ENCODE results near the gene TMEM205. TPM values are rescaled to one million over a fixed set of nuclear protein-coding genes. Genes with fewer than 3 reads are reported as not detected.

Gene TMEM205
- total RNA-seq, 1 donor: 34.3 TPM

GRCh38 chr19:11304936-11305335 is 41.1 kb downstream of the TMEM205 start:
- no peaks in the 10 kb centered on the region for H3K9me3 ChIP-seq (ENCODE audit: low read depth, low read length)
- H3K4me1 ChIP-seq (ENCODE audit: insufficient read depth, low read length): no peaks in the 10 kb centered on the region
- H3K27me3 ChIP-seq (ENCODE audit: insufficient read depth, low read length): no peaks in the 10 kb centered on the region
- H3K4me3 ChIP-seq (ENCODE audit: low read length): no peak overlapping the region

GRCh38 chr19:11300811-11301120 is 45.3 kb downstream of the TMEM205 start:
- no peak overlapping the region for H3K4me3 ChIP-seq (ENCODE audit: low read length)
- peaks cover 16% of the 10 kb centered on the region for H3K4me1 ChIP-seq (ENCODE audit: insufficient read depth, low read length)
- no peaks in the 10 kb centered on the region for H3K9me3 ChIP-seq (ENCODE audit: low read depth, low read length)
- H3K27me3 ChIP-seq (ENCODE audit: insufficient read depth, low read length): no peaks in the 10 kb centered on the region

- H3K9me3 ChIP-seq (ENCODE audit: low read depth, low read length): no peaks in the 10 kb centered on the region
- no peaks in the 10 kb centered on the region for H3K27me3 ChIP-seq (ENCODE audit: insufficient read depth, low read length)
- H3K4me1 ChIP-seq (ENCODE audit: insufficient read depth, low read length): peaks cover 21% of the 10 kb centered on the region
- H3K4me3 ChIP-seq (ENCODE audit: low read length): no peak overlapping the region
These were observed 45.9 kb downstream of the TMEM205 start for GRCh38 chr19:11299946-11300810.

GRCh38 chr19:11296264-11296663 is 49.8 kb downstream of the TMEM205 start:
- H3K9me3 ChIP-seq (ENCODE audit: low read depth, low read length): no peaks in the 10 kb centered on the region
- H3K27me3 ChIP-seq (ENCODE audit: insufficient read depth, low read length): no peaks in the 10 kb centered on the region
- H3K4me3 ChIP-seq (ENCODE audit: low read length): no peak overlapping the region
- H3K4me1 ChIP-seq (ENCODE audit: insufficient read depth, low read length): peaks cover 53% of the 10 kb centered on the region

- Histone ChIP-seq H3K4me1 (ENCODE audit: insufficient read depth, low read length) (peaks cover 53% of the 10 kb centered on the region), H3K4me3 (ENCODE audit: low read length) (no peak within 1 kb of the TSS), H3K27me3 (ENCODE audit: insufficient read depth, low read length) (no peaks in the 10 kb centered on the region), H3K9me3 (ENCODE audit: low read depth, low read length) (no peaks in the 10 kb centered on the region)
These were observed 50.3 kb downstream of the TMEM205 start, which contains the start of gene TSPAN16 for GRCh38 chr19:11295665-11296245. Gene TSPAN16, plus strand, starts transcription at chr19:11296160. Its CDS starts 138 bp downstream, at chr19:11296298.

GRCh38 chr19:11295180-11295579 is 50.9 kb downstream of the TMEM205 start:
- Histone ChIP-seq H3K4me1 (ENCODE audit: insufficient read depth, low read length) (peaks cover 53% of the 10 kb centered on the region), H3K9me3 (ENCODE audit: low read depth, low read length) (no peaks in the 10 kb centered on the region), H3K4me3 (ENCODE audit: low read length) (no peak overlapping the region), H3K27me3 (ENCODE audit: insufficient read depth, low read length) (no peaks in the 10 kb centered on the region)

- Histone ChIP-seq H3K27me3 (ENCODE audit: insufficient read depth, low read length) (no peaks in the 10 kb centered on the region), H3K9me3 (ENCODE audit: low read depth, low read length) (no peaks in the 10 kb centered on the region), H3K4me1 (ENCODE audit: insufficient read depth, low read length) (peaks cover 53% of the 10 kb centered on the region), H3K4me3 (ENCODE audit: low read length) (no peak overlapping the region)
These were observed 52.4 kb downstream of the TMEM205 start for GRCh38 chr19:11293433-11294389.

Other genes starting within 250 kb of the TMEM205 start
- gene SPC24, start 190.5 kb downstream of the TMEM205 start, total RNA-seq: 0.10 TPM
- gene KANK2, start 148.7 kb downstream of the TMEM205 start, total RNA-seq: 1.4 TPM
- not detected for gene ANGPTL8, start 106.6 kb downstream of the TMEM205 start, total RNA-seq
- gene DOCK6, start 83.7 kb downstream of the TMEM205 start, total RNA-seq: 0.10 TPM
- gene TSPAN16, start 50.1 kb downstream of the TMEM205 start, total RNA-seq: not detected
- gene RAB3D, start 6.6 kb downstream of the TMEM205 start, total RNA-seq: 12.1 TPM
- gene CCDC159, start 251 bp upstream of the TMEM205 start, total RNA-seq: 15.6 TPM
- 7.3 TPM for gene PLPPR2, start 9.2 kb upstream of the TMEM205 start, total RNA-seq
- gene SWSAP1, start 28.4 kb upstream of the TMEM205 start, total RNA-seq: 0.94 TPM
- gene EPOR, start 38.0 kb upstream of the TMEM205 start, total RNA-seq: 8.8 TPM
- gene RGL3, start 73.0 kb upstream of the TMEM205 start, total RNA-seq: not detected
- not detected for gene ODAD3, start 88.9 kb upstream of the TMEM205 start, total RNA-seq
- gene PRKCSH, start 89.4 kb upstream of the TMEM205 start, total RNA-seq: 67.1 TPM
- gene ELAVL3, start 134.8 kb upstream of the TMEM205 start, total RNA-seq: not detected
- gene ZNF653, start 159.6 kb upstream of the TMEM205 start, total RNA-seq: 3.5 TPM
- 23.4 TPM for gene ECSIT, start 182.9 kb upstream of the TMEM205 start, total RNA-seq
- gene CNN1, start 192.6 kb upstream of the TMEM205 start, total RNA-seq: 0.52 TPM
- gene ELOF1, start 213.0 kb upstream of the TMEM205 start, total RNA-seq: 29.3 TPM
- gene ACP5, start 231.4 kb upstream of the TMEM205 start, total RNA-seq: 17.5 TPM

All from mononuclear cell (primary cell).